ENCODE measurements around the gene RNF181.

The RNF181 gene

DNA sequence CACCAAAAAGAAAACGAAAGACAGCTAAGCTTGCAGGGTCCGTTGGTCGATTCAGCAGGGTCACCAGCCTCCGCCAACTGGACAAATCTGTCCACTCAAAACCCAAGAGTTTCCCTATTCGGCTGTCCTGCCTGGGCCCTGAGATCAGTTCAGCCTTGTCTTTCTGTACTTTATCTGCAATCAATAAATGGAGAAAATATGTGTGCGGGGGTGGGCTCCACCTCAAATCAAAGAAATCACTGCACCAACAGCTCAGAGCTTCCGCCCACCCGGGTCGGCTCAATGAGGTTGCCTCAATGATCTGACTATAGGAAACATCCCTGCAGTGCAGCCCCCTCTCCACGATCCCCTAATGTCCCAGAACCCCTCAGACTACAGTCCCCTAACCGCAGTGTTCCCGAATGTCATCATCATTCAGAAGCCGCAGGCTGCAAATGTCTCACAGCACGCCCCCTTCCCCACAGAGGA lies 34.7 kb upstream of the RNF181 start:
- Mint-ChIP-seq H3K36me3 (no peaks in the 10 kb centered on the region), H3K27ac (peak overlapping the region; percentile 61), H3K9me3 (ENCODE audit: low read depth) (no peaks in the 10 kb centered on the region), H3K4me1 (ENCODE audit: low read depth) (peaks cover 33% of the 10 kb centered on the region), H3K4me3 (peak overlapping the region; percentile 98), H3K27me3 (no peaks in the 10 kb centered on the region)

DNA sequence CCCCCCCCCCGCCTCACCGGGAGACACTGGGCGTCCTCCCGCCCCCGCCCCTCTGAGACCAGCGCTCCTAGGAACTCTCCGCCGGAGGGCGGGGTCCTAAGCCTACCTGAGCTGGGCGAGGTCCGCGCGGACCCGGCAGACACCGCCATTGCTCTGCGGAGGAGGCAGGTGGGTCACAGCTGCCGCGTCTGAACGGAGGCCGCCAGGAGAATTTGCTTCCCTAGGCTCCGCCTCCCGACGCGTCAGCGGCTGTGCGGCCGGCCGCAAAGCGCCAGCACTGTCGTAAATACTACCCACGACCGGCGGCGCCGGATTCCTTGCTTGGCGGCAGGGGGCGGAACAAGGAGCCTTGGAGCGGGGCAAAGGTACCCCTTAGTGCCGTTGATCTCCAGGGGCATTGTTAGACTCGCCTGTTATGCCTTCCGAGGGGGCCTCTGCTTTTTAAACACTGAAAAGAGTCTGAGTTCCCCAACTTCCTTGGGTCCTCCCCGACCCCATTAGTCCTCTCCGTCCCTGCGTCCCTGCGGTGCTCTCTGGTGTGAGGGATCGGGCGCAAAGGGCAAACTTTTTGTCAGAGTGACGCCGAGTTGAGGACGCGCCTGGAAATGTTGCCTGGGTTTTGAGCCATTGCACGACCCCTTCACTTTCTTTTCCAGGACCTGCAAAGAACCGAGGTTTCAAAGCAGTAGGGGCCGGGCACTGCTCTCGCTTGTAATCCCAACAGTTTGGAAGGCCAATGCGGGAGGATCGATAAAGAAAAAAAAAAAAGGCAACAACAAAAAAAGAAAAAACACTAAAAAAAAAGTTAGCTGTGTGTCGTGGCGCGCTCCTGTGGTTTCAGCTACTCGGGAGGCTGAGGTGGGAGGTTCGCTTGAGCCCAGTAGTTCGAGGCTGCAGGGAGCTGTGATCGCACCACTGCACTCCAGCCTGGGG lies 34.0 kb upstream of the RNF181 start, which contains the start of gene GGCX:
TSS of gene GGCX (minus strand) at position 214 of the 933 bp plus-strand sequence. CDS start at position 149, 65 bp downstream.
- no peaks in the 10 kb centered on the region for H3K9me3 Mint-ChIP-seq (ENCODE audit: low read depth)
- no peaks in the 10 kb centered on the region for H3K27me3 Mint-ChIP-seq
- peak within 1 kb of the TSS; percentile 96 for H3K27ac Mint-ChIP-seq
- H3K4me1 Mint-ChIP-seq (ENCODE audit: low read depth): peaks cover 33% of the 10 kb centered on the region
- peak within 1 kb of the TSS; percentile 98 for H3K4me3 Mint-ChIP-seq
- H3K36me3 Mint-ChIP-seq: no peaks in the 10 kb centered on the region

DNA sequence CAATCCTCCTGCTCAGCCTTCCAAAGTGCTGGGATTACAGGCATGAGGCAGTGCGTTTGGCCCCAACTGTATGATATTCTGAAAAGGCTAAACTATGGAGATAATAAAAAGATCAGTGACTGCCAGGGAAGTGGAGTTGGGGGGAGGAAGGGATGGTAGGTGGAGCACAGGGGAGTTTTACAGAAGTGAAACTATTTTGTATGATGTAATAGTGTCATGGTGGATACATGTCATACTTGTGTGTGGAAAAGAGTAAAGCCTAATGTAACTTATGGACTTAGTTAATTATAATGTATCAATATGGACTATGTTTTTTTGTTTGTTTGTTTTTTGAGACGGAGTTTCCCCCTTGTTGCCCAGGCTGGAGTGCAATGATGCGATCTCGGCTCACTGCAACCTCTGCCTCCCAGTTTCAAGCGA lies 31.4 kb upstream of the RNF181 start:
- Mint-ChIP-seq H3K4me3 (no peak overlapping the region), H3K9me3 (ENCODE audit: low read depth) (no peaks in the 10 kb centered on the region), H3K27ac (no peak overlapping the region), H3K36me3 (no peaks in the 10 kb centered on the region), H3K27me3 (no peaks in the 10 kb centered on the region), H3K4me1 (ENCODE audit: low read depth) (peaks cover 28% of the 10 kb centered on the region)

DNA sequence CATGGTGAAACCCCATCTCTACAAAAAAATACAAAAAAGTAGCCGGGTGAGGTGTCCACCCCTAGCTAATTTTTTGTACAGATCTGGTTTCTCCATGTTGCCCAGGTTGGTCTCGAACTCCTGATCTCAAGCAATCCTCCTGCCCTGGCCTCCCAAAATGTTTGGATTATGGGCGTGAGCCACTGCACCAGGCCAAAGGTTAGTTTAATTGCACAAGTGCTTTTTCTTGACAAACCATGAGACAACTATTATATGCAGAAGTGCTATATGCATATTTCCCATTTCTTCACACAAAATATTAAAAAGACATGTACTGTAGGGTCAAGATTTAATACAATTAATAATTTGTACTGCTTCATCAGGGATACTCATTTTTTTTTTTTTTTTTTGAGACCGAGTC lies 29.3 kb upstream of the RNF181 start:
- Mint-ChIP-seq H3K9me3 (ENCODE audit: low read depth) (no peaks in the 10 kb centered on the region), H3K36me3 (no peaks in the 10 kb centered on the region), H3K4me3 (no peak overlapping the region), H3K4me1 (ENCODE audit: low read depth) (peaks cover 9% of the 10 kb centered on the region), H3K27me3 (no peaks in the 10 kb centered on the region), H3K27ac (no peak overlapping the region)

DNA sequence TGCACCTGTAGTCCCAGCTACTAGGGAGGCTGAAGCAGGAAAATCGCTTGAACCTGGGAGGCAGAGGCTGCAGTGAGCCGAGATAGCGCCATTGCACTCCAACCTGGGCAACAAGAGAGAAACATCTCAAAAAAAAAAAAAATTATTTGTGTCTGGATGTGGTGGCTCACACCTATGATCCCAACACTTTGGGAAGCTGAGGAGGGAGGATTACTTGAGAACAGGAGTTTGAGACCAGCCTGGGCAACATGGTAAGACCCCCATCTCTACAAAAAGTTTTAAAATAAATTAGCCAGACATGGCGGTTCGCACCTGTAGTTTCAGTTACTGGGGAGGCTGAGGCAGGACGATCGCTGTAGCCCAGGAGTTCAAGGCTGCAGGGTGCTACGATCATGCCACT lies 19.8 kb upstream of the RNF181 start:
- no peaks in the 10 kb centered on the region for H3K9me3 Mint-ChIP-seq (ENCODE audit: low read depth)
- no peaks in the 10 kb centered on the region for H3K27me3 Mint-ChIP-seq
- H3K36me3 Mint-ChIP-seq: no peaks in the 10 kb centered on the region
- H3K27ac Mint-ChIP-seq: no peak overlapping the region
- H3K4me3 Mint-ChIP-seq: no peak overlapping the region
- H3K4me1 Mint-ChIP-seq (ENCODE audit: low read depth): peaks cover 25% of the 10 kb centered on the region

DNA sequence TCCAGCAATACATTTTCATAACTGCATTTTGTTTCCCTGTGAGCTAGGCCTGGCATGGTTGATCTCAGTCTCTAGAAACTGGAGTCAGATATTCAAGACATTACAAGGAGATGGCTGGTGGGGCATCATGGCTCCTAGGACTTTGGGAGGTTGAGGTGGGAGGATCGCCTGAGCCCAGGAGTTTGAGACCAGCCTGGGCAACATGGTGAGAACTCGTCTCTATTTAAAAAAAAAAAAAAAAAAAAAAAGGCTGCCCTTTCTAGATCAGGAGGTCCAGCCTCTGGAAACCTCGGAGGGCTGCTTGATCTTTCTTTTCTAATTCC lies 18.5 kb upstream of the RNF181 start:
- H3K27ac Mint-ChIP-seq: peak overlapping the region; percentile 96
- no peaks in the 10 kb centered on the region for H3K9me3 Mint-ChIP-seq (ENCODE audit: low read depth)
- H3K4me1 Mint-ChIP-seq (ENCODE audit: low read depth): peaks cover 32% of the 10 kb centered on the region
- no peaks in the 10 kb centered on the region for H3K27me3 Mint-ChIP-seq
- H3K4me3 Mint-ChIP-seq: peak overlapping the region; percentile 95
- H3K36me3 Mint-ChIP-seq: peaks cover 7% of the 10 kb centered on the region

DNA sequence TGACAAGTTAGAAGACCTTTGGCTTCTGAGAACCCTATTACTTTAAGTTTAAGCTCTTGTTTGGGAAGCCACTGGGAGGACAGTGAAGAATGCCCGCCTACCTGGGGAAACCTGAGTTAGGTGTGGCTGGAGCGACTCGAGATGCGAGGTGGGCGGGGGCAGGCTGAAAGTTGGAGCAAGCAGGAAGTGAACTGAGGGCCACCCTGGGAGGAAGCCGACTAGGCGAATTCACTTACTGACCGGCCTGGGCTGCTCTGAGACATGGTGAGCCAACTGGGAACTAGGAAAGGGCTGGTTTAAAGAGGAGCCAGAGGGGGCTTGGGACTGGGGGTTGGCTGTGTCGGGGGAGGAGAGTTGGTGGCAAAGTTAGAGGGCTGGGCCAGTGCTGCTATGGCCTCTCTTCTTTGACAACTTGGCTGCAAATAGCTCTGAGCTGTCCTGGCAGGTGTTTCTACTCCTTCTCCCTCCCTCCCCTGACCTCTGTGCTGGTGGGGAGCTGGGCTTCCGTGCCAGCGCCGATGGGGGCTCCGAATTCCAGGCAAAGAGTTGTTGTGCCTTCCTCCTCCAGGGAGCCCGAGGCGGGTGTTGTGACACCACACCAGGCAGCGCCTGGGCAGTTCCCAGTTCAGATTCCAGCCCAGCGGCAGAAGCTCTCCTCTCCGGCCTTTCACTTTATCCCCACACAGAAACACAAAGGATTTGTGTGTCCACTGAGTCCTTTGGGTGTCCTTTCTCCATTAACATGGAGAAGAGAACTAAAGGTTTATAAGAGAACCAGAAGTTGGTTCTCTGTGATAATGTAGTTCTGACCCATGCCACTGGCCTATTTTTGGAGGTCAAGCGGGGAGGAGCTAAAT lies 17.9 kb upstream of the RNF181 start, which contains the start of gene VAMP8:
TSS of gene VAMP8 (plus strand) at position 201 of the 857 bp plus-strand sequence. CDS start at position 262, 61 bp downstream.
- Mint-ChIP-seq H3K27ac (peak within 1 kb of the TSS; percentile 96), H3K36me3 (peaks cover 7% of the 10 kb centered on the region), H3K4me3 (peak within 1 kb of the TSS; percentile 95), H3K9me3 (ENCODE audit: low read depth) (no peaks in the 10 kb centered on the region), H3K27me3 (no peaks in the 10 kb centered on the region), H3K4me1 (ENCODE audit: low read depth) (peaks cover 35% of the 10 kb centered on the region)

DNA sequence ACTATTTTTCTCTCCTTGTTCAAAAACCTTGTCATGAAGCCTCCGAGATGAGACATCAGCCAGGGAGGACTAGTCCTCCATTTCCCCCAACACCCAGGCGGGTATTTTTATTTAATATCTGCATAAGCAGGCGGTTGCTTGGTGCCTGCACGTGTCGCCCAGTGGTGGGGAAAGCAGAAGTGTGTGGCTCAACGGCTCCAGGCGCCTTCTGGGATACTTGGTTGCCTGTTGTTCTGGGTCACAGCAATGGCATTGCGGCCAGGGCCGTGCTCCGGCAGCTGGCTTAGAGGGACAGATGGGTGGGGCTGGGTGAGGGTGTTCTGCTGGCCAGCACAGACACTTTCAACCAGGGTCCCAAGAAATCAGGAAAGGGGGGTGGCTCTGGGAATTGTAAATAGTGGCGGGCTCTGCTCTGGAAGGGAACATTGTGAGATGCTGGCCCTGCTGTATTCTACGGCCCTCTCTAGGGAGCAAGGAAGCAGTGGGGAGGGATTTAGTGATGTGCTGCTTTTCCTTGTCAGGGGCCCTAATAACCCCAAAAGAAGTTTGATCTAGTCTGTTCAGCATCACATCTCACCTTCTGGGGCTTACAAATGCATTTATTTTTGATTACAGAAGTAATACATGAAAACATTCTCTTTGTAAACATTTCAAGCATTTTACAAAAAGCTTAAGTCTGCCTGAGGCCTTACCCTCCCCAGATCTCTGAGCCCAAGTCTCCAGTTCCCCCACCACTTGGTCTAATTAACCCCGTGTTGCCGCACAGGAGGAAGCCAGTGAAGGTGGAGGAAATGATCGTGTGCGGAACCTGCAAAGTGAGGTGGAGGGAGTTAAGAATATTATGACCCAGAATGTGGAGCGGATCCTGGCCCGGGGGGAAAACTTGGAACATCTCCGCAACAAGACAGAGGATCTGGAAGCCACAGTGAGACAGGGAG lies 17.0 kb upstream of the RNF181 start:
- Mint-ChIP-seq H3K36me3 (peaks cover 7% of the 10 kb centered on the region), H3K9me3 (ENCODE audit: low read depth) (no peaks in the 10 kb centered on the region)

DNA sequence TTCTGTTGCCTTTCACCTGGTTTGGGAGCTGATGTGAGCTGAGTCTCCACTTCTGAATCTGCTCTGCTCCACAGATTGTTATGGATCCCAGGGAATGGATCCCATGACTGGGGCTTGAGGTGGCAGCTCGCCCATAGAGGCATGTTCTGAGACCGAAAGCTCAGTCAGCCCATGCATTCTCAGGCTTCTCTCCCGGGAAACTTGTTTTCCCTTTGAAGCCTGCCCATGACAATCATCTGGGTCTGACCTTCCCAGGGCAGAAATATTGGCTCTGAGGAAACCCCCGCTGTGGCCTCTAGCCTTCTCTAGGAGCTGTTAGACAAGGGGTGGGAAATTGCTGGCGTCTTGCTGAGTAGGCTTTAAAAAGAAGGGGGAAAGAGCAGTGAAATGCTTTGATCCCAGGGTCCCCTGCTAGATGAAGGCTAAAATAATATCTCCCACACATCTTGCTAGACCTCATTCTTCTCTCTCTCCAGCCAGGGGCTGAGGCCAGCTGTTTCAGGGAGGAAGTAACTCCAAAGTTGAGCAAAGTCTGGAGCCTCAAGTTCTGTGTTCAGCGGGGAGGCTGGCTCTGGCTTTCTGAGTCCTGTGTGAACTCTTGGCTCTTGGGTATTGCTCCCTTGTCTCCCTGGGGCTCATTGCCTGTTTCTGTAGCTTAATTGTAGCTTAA lies 16.1 kb upstream of the RNF181 start:
- peak overlapping the region; percentile 96 for H3K27ac Mint-ChIP-seq
- peaks cover 7% of the 10 kb centered on the region for H3K36me3 Mint-ChIP-seq
- H3K9me3 Mint-ChIP-seq (ENCODE audit: low read depth): no peaks in the 10 kb centered on the region
- no peaks in the 10 kb centered on the region for H3K27me3 Mint-ChIP-seq
- peak overlapping the region; percentile 95 for H3K4me3 Mint-ChIP-seq
- peaks cover 46% of the 10 kb centered on the region for H3K4me1 Mint-ChIP-seq (ENCODE audit: low read depth)

More for the DNA sequence above, 17.0 kb upstream of the RNF181 start:
- Mint-ChIP-seq H3K4me1 (ENCODE audit: low read depth) (peaks cover 40% of the 10 kb centered on the region), H3K27ac (peak overlapping the region; percentile 96), H3K27me3 (no peaks in the 10 kb centered on the region), H3K4me3 (peak overlapping the region; percentile 95)

DNA sequence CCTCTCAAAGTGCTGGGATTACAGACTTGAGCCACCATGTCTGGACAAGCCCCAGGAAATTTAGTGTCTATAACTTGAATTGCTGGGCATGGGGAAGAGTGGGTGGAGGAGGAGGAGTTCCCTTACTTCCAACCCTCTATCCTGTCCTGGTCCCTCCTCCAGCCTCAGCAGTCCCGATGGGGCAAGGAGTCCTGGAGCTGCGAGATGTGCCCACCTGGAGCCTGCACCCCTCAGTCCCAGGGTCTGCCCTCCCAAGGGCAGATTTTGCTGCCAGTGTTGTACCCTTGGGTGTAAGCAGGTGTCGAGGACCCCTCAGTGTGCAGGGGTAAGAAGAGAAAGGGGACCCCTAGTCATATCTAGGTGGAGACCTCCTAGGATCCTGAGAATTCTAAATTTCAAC lies 15.3 kb upstream of the RNF181 start:
- no peaks in the 10 kb centered on the region for H3K27me3 Mint-ChIP-seq
- peak overlapping the region; percentile 17 for H3K4me3 Mint-ChIP-seq
- H3K4me1 Mint-ChIP-seq (ENCODE audit: low read depth): peaks cover 53% of the 10 kb centered on the region
- no peaks in the 10 kb centered on the region for H3K9me3 Mint-ChIP-seq (ENCODE audit: low read depth)
- H3K36me3 Mint-ChIP-seq: peaks cover 7% of the 10 kb centered on the region
- H3K27ac Mint-ChIP-seq: peak overlapping the region; percentile 66

DNA sequence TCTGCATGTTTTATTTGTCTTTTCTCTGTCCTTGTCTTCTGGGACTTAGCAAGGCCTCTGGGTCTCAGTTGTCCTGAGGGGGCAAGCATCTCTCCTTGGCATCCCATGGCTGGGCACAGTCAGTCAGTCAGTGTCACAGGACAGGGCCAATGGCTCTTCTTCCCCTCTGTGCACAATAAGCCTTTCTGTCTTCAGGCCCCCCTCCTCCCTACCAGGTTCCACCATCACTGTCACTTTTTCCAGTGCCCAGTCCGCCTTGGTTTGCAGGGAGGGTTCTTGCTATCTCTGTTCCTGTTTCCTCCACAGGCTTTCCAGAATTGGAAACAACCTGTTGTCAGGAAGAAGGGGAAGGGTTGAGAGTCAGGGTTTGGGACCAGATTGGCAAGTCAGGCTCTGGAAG lies 13.1 kb upstream of the RNF181 start:
- H3K4me1 Mint-ChIP-seq (ENCODE audit: low read depth): peaks cover 64% of the 10 kb centered on the region
- peak overlapping the region; percentile 20 for H3K4me3 Mint-ChIP-seq
- no peaks in the 10 kb centered on the region for H3K27me3 Mint-ChIP-seq
- peak overlapping the region; percentile 77 for H3K27ac Mint-ChIP-seq
- peaks cover 7% of the 10 kb centered on the region for H3K36me3 Mint-ChIP-seq
- no peaks in the 10 kb centered on the region for H3K9me3 Mint-ChIP-seq (ENCODE audit: low read depth)

DNA sequence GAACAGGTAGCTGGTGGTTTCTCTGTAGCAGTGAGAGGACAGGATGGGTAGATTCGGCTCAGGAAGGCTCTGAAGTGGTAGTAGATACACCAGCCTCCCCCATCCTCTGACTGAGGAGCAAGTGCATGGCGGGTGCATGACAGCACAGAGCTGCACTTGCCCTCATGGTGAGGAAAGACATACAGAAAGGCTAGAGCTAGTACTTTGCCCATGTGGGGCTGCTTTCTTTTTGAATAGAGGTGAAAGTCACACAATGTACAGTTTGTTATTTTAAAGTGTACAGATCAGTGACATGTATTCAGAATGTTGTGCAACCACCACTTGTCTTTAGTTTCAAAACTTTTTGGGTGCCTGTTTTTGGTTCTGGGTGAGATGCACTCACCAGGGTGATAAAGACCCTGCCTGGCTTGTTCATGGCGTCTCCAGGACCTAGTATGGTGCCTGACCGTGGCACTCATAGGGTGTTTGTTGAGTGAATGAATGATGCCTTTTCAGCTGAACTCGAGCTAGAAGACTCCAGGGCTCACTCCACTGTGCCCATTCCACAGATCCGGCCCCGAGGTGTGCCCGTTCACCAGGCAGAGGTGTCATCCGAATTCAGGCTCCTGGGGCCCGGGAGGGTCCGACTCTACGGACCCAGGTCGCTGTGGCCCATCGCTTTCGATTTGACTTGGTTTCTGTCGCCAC lies 11.7 kb upstream of the RNF181 start:
- Mint-ChIP-seq H3K27me3 (no peaks in the 10 kb centered on the region), H3K4me3 (peak overlapping the region; percentile 86), H3K27ac (peak overlapping the region; percentile 93), H3K4me1 (ENCODE audit: low read depth) (peaks cover 66% of the 10 kb centered on the region), H3K9me3 (ENCODE audit: low read depth) (no peaks in the 10 kb centered on the region), H3K36me3 (peaks cover 7% of the 10 kb centered on the region)

DNA sequence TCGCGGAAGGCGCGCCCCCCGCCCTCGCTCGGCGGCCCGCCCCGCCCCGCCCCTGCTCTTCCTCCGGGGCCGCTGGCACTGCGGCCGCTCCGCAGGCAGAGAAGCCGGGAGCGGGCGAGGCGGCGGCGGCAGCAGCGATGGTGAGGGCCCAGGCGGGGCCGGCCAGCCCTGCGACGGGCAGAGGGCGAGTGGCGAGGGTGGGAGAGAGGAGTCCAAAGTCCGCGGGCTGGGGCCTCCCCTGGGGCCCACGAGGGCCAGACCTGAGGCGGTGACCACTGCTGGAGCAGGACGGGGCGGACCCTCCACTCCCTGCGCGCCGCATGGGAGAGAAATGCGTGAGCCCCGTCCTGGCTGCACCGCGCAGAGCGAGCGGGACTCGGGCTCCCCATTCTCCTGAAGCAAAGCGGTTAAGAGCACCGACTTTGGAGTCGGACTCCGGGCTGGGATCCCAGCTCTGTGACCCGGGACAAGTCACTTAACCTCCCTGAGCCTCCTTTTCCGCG lies 11.1 kb upstream of the RNF181 start, which contains the start of gene VAMP5:
TSS of gene VAMP5 (plus strand) at position 78 of the 503 bp plus-strand sequence. CDS start at position 138, 60 bp downstream.
- H3K4me1 Mint-ChIP-seq (ENCODE audit: low read depth): peaks cover 60% of the 10 kb centered on the region
- H3K9me3 Mint-ChIP-seq (ENCODE audit: low read depth): no peaks in the 10 kb centered on the region
- H3K27me3 Mint-ChIP-seq: no peaks in the 10 kb centered on the region
- H3K36me3 Mint-ChIP-seq: peaks cover 7% of the 10 kb centered on the region
- peak within 1 kb of the TSS; percentile 95 for H3K27ac Mint-ChIP-seq
- peak within 1 kb of the TSS; percentile 90 for H3K4me3 Mint-ChIP-seq

Data from activated naive CD8-positive, alpha-beta T cell (primary cell).